Inflammatory macrophage treated with lipopolysaccharide for 4 hours (primary cell): ENCODE measurements around the gene HSPA1A.
"Not testable (repeated sequence)": the region's sequence is repeated elsewhere in the genome, so short reads cannot be mapped to it uniquely, and the experiment has no call there.

Source experiments
- DNase-seq: peaks from one replicate; pipeline ENCODE4 v3.0.0-alpha.2; 2020

The HSPA1A gene

DNA sequence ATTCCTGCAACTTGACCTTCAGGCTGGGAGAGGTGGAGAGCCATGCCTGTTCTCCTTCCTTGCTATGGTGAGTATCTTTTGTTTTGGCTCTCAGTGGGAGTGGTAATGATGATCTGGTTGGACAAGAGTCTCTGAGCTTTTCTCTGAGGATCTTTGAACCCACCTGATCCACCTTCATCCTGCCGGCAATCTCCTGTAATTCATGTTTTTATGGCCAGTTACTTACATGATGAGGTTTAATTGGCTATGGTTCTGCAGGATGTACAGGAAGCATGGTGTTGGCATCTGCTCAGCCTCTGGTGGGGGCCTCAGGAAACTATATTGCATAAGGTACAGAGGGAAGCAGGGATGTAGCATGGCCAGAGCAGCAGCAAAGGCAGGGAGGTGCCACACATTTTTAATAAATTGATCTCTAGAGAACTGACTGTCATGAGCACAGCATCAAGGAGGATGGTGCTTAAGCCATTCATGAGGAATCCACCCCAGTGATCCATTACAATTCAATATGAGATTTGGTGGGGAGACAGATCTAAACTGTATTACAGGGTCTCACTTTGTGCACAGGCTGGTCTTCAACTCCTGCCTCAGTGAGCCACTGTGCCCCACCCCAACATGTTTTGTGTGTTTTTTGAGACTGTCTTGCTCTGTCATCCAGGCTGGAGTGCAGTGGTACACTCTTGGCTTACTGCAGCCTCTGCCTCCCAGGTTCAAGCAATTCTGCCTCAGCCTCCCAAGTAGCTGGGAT lies 22.2 kb downstream of the HSPA1A start:
- no peak for DNase-seq

DNA sequence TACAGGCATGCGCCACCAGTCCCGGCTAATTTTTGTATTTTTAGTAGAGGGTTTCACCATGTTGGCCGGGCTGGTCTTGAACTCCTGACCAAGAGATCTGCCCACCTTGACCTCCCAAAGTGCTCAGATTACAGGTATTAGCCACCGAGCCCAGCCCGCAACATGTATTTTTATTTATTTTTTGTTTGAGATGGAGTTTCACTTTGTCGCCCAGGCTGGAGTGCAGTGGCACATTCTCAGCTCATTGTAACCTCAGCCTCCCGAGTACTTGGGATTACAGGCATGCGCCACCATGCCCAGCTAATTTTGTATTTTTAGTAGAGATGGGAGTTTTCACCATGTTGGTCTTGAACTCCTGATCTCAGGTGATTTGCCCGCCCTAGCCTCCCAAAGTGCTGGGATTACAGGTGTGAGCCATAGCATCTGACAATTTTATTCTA lies 22.8 kb downstream of the HSPA1A start:
- DNase-seq, result not testable (repeated sequence)

DNA sequence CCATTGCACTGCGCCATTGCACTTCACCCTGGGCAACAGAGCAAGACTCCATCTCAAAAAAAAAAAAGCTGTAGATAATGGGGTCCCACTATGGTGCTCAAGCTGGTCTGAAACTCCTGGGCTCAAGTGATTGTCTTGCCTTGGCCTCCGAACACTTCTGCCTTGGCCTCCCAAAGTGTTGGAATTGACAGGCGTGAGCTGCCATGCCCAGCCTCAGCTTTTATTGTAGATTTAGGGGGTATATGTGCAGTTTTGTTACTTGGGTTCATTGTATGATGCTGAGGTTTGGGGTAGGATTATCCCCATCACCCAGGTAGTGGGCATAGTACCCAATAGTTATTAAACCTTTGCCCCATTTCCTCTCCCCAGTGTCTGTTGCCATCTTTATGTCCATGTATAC lies 23.6 kb downstream of the HSPA1A start:
- DNase-seq, result no peak

DNA sequence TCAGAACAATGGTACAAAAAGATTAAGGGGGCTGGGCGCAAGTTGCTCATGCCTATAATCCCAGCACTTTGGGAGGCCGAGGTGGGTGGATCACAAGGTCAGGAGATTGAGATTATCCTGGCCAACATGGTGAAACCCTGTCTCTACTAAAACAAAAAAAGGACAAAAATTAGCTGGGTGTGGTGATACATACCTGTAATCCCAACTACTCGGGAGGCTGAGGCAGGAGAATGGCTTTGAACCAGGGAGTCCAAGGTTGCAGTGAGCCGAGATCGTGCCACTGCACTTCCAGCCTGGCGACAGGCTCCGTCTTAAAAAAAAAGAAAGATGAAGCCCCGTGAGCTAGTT lies 24.4 kb downstream of the HSPA1A start:
- DNase-seq, result not testable (repeated sequence)

DNA sequence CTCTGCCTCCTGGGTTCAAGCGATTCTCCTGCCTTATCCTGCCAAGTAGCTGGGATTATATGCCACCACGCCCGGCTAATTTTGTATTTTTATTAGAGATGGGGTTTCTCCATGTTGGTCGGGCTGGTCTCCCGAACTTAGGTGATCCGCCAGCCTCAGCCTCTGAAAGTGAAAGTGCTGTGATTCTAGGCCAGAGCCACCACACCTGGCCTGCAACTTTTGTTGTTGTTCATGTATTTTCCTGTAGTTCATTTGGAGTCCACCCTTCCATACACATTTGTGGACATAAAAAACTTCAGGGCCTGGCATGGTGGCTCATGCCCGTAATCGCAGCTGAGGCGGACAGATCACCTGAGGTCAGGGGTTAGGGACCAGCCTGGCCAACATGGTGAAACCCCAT lies 26.7 kb downstream of the HSPA1A start:
- DNase-seq, result no peak

DNA sequence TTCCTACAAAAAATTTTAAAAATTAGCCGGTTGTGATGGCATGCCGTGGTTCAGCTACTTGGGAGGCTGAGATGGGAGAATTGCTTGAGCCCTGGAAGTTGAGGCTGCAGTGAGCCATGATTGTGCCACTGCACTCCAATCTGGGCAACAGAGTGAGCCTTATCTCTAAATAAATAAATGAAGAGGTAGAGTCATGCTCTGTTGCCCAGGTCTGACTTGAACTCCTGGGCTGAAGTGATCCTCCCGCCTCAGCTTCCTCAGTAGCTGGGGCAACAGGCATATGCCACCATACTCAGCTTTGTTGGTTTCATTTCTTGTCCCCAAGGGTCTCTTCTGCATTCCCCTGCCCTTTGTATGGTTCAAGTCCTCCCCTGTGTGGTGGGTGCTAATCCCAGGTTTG lies 29.2 kb downstream of the HSPA1A start:
- no peak for DNase-seq

DNA sequence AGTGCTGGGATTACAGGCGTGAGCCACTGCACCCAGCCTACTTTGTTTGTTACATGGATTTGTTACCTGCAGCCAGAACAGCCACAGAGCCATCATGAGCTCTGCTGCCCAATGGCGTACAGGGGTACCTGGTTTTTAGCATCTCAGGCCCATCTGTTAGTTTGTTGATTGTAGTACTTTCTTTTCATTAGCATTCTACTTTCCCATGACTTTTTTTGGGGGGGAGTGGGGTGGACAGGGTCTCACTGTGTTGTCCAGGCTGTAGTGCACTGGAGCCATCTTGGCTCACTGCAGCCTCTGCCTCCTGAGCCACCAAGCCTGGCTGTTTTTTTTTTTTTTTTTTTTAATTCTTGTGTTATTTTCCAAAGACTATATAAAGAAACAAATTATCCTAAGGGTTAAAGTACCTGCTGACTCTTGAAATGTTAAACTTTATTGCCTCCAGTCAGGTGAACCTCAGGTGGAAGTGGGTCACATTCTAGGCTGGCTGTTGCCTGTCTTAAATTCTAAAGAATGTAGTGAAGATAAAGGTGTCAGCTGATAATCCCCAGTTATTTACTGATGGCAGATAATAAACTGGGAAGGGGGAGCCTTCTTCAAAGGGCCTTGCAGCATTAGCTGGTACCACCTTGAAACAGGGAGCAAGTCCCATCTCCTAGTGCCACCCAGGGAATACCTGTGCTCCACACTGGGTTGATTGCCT lies 32.1 kb downstream of the HSPA1A start:
- no peak for DNase-seq

DNA sequence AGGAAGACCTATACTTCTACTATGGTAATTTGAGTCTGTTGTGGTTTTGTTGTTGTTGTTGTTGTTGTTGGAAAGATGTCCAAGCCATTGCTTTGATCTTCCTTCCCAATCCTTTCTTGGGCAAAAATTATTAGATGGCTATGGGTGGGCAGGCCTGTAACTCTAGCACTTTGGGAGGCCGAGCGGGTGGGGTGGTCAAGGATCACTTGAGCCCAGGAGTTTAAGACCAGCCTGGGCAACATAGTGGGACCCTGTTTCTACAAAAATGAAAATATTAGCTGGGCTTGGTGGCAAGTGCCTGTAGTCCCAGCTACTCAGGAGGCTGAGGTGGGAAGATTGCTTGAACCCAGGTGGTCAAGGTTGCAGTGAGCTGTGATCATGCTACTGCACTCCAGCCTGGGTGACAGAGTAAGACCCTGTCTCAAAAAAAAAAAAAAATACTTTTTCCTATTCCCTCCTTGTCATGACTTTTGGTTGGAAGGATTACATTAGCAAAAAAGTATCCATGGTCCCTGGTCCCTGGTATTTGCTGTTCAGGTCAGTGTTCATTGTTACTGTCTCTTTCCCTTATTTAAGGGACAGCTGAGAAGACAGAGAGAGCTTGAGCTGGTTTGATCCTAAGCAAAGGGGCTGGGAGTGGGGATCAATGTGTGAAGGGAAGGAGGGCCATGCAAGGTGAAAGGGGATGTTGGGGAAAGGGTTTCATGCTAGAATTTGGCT lies 35.6 kb downstream of the HSPA1A start:
- DNase-seq, result no peak

DNA sequence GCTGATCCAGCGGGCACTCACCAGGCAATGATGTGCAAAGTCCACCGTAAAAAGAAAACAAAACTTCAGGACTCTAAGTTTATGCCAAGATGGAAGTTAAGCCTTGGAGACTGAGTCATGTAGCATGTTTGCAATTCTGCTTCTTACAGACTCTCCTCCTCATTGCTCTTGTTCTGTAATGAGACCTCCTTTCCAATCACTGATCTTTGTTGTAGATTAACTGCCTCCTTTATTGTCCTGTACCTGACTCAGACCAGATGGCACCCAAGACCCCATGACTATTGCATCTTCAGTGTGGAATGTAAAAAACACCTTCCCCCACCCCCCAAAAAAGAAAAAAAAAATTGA lies 36.1 kb downstream of the HSPA1A start:
- no peak for DNase-seq

DNA sequence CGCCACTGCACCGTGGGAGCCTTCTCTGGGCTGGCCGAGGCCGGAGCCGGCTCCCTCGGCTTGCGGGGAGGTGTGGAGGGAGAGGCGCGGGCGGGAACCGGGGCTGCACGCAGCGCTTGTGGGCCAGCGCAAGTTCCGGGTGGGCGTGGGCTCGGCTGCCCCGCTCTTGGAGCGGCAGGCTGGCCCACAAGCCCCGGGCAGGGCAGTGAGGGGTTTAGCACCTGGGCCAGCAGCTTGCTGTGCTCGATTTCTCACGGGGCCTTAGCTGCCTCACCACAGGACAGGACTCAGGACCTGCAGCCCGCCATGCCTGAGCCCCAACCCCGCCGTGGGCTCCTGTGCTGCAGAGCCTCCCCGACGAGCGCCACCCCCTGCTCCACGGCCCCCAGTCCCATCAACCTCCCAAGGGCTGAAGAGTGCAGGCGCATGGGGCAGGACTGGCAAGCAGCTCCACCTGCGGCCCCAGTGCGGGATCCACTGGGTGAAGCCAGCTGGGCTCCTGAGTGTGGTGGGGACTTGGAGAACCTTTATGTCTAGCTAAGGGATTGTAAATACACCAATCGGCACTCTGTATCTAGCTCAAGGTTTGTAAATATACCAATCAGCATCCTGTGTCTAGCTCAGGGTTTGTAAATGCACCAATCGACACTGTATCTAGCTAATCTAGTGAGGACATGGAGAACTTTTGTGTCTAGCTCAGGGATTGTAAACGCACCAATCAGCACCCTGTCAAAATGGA lies 36.8 kb downstream of the HSPA1A start:
- not testable (repeated sequence) for DNase-seq

DNA sequence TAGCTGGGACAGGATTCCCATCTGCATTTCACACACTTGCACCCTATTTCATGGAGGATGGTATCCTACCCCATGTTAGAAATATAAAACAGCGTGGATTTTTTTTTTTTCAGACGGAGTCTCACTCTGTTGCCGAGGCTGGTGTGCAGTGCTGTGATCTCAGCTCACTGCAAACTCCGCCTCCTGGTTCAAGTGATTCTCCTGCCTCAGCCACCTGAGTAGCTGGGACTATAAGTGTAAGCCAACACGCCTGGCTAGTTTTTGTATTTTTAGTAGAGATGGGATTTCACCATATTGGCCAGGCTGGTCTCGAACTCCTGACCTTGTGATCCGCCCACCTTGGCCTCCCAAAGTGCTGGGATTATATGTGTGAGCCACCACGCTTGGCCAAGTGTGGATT lies 42.4 kb downstream of the HSPA1A start:
- DNase-seq, result not testable (repeated sequence)

DNA sequence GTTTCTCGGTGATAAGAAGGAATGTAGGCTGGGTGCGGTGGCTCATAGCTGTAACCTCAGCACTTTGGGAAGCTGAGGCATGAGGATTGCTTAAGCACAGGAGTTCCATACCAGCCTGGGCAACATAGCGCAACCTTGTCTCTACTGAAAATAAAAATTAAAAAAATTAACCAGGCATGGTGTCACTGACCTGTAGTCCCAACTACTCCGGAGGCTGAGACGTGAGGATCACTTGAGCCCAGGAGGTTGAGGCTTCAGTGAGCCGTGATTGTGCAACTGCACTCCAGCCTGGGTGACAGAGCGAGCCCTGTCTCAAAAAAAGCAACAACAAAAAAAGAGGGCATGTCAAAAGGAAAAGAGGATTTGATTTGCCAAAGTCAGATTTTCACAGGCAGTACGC lies 43.4 kb downstream of the HSPA1A start:
- DNase-seq, result no peak

DNA sequence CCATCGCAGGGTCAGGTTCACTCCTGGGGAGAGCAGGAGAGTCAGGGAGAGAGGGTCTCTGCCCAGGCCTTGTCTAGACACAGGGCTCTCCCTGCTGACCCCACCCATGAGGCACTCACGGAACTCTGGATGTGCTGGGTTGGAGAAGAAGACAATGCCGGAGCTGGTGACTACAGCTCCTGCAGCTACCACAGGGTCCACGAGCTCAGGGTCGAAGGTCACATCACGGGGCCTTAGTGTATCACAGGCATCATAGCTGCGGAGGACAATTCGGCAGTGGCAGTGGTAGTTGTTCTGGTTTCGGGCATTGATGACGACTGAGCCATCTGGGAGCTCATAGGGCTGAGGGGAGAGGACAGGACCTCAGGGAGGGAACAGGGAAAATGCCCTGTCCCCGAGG lies 44.6 kb downstream of the HSPA1A start:
- no peak for DNase-seq

DNA sequence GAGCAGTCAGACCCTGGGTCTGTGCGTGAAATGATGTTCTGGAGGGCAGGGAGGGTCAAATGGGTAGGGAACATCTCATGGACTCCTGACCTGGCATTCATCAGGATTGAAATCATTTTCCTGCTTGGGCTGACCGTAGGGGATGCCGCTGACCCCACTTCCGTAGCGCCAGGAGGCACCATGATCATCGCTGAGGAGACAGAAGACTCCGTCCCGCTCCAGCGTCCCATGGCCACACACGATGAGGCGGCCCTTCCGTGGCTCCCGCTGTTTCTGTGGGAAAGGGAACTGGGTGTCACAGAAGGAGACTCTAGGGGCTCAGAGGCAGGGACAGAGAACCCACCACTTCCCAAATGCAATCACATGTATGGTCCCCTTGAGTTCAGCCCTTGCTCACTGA lies 45.0 kb downstream of the HSPA1A start:
- no peak for DNase-seq

DNA sequence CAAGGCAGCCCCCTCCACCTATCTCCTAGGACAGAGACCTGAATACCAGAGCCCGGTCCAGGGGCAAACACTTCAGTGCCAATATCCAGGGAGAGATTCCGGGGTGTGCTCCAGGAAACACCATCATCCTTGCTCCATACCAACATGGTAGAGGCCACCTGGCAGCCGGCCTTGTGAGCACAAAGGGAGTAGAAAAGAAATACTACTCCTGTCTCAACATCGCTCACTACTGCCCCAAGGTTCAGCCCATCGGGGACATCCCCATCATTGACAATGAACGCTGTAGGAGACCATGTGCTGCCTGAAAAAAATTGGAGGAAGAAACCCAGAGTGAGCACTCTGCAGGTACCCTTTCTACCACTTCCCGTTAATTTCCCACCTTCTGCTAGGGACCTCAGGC lies 45.8 kb downstream of the HSPA1A start:
- DNase-seq, result no peak

DNA sequence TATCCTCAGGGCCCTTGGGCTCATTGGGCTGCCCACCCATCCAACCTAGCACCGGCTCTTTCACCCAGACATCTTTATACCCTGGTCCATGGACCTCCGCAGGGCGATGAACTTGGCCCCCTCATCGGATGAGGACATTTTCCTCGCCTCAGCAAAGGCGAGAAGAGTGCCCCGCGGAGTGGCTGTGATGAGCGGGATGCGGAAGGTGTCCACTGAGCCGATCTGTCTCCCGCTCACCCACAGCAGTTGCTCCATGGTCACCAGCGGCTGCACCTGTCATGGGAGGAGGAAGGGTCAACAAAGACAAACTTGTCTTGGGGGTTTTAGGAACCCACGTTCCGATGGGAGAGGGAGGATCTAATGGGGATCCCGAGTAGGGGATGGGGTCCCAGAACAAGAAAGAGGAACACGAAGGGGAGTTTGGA lies 46.6 kb downstream of the HSPA1A start:
- DNase-seq, result no peak

DNA sequence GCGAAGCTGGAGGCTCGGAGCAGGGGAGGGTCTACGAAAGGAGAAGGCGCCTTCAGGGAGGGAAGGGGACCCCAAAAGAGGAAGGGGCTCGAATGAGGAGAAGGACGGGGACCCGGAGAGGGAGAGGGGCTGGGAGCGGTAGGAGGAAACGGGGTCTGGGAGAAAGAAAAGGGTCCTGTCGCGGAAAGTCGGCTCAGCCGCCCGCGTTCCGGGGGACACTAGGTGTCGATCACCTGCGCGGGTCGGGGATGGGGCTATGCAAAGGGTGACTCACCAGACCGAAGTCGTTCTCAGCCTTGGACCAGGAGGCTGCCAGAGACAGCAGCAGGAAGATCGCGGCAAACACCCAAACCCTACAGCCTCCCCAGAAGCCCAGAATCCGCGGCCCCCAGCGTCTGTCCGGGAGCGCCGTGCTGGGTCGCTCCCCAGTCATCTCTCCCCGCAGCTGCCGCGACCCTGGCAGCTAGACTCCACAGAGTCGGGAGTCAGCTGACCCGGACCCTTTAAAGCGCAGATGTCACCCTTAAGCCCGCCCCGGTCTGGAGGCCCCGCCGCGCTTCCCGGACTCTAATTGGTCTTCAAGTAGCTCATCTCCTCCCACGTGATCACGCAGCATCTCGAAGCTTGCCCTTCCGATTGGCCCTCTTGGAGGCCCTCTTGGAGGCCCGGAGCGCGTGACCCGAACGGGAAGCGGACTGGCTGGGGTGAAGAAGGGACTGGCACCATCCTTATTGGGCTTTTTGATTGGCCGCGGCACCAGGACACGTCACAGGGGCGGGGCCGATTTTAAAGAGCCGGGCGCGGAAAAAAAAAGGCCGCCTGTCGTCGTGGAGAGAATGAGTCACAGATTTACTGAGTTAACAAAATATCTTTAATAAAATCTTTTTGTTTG lies 47.2 kb downstream of the HSPA1A start, which contains the start of gene NEU1:
NEU1 (minus strand) TSS at position 478 of the 892 bp plus-strand sequence; CDS start at position 433, 45 bp downstream.
- DNase-seq, result peak; percentile 100

DNA sequence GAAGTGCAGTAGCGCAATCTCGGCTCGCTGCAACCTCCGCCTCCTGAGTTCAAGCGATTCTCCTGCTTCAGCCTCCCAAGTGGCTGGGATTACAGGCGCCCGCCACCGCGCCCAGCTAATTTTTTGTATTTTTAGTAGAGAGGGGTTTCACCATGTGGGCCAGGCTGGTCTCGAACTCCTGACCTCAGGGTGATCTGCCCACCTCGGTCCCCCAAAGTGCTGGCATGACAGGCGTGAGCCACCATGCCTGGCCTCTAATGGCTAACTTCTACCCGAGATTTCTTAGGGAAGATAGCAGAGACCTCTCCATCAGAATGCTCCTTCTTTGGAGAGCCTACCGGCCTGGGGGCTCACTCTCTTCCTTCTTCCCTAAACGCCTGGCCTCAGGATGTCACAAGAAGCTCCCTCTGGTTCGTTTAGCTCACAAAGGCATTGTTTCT lies 48.8 kb downstream of the HSPA1A start:
- DNase-seq, result not testable (repeated sequence)

DNA sequence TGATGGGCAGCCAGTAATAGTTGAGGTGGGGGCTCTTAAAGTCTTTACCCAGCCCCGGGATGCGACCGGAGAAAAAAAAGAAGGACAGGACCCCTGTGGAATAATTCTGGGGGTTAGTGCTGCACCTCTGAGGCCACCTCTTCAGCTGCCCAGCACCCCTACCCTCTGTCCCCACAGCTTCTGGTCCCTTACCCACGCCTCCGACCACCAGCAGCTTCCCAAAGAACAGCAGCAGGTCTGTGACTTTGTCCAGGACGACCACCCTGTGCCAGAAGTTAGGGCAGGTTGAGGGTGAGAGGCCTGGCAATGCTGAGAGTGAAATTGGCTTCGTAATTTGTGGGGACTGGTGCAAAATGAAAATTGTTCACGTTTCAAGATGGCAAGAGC lies 49.5 kb downstream of the HSPA1A start:
- no peak for DNase-seq

DNA sequence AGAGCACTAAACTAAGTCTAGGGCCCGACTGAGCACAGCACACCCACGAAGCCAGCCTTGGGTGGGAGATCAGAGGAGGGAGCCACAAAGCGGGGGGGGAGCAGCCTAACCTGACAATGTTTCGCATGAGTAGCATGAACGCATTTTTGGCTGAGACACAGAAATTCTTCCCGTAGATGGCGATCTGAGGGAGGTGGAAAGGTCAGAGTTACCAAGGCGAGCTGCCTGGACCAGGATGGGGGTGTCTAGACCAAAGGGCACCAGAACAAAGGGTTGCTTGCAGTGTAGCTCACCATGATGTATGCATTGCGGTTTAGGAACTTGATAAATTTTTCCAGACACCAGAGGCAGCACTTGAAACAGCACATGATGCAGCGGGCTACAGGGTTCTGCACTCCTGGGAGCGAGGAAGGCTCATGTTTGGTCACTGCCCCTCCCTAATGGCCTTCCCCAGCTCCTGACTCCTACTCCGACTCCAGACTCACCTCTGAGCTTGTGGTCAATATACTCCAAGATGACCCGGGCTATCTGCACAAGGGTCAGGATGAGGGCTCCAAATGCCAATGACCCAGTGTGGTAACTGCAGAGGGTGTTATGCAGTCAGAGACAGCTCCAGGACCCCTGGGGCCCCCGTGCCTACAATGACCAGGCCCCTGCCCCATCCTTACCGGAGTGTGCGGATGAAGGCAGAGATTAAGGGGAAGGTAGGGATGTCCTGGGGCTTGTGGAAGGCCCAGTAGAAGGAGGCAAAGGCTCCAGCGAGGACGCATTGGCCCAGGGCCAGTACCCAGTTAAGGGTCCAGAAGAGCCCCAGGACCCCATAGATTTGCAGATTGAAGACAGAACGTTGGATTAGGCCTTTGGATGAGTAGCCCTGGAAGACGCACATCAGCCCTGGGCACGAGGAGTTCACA lies 50.1 kb downstream of the HSPA1A start:
- DNase-seq, result no peak
